Measurements from ENCODE around the gene ELOB. TPM values are rescaled to one million over a fixed set of nuclear protein-coding genes. Genes with fewer than 3 reads are reported as not detected.
A peak's percentile ranks its signal among the peaks of the same experiment; 100 is the strongest.
"Not testable (repeated sequence)": the region's sequence is repeated elsewhere in the genome, so short reads cannot be mapped to it uniquely, and the experiment has no call there.

The ELOB gene
- total RNA-seq, 6 experiments from 2014 or later: 329 to 403 (median 352) TPM

DNA sequence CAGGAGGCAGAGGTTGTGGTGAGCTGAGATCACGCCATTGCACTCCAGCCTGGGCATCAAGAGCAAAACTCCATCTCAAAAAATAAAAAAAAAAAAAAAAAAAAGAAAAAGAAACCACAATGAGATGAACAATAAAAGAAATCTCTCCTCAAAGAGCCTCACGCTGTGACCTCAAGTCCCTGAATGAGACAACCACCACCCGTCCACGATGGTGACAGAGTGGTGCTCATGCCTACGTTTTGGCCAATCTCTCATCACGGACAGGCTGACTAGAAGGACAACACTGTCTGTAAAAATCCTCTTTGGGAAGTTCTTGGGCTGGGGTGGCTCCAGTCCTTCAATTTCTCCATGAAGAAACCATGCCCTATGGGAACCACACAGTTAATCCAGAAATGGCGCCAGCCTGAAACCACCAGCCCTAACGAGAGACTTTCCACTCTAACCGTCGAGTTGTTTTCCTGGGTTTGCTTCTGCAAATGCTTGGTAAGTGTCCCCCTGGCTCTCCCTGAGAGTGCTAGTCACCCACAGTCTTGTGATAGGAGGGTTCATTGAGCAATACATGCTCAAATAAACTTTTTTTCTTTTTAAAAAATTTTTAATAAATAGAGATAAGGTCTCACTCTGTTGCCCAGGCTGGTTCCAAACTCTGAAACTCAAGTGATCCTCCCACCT is 42.1 kb downstream of the ELOB start:
- no peaks in the 10 kb centered on the region for H3K4me1 Mint-ChIP-seq (ENCODE audit: low read depth)
- H3K4me3 Mint-ChIP-seq: no peak overlapping the region
- peaks cover 13% of the 10 kb centered on the region for H3K27me3 Mint-ChIP-seq (ENCODE audit: insufficient read depth)
- TF ChIP-seq, protein P1, sequence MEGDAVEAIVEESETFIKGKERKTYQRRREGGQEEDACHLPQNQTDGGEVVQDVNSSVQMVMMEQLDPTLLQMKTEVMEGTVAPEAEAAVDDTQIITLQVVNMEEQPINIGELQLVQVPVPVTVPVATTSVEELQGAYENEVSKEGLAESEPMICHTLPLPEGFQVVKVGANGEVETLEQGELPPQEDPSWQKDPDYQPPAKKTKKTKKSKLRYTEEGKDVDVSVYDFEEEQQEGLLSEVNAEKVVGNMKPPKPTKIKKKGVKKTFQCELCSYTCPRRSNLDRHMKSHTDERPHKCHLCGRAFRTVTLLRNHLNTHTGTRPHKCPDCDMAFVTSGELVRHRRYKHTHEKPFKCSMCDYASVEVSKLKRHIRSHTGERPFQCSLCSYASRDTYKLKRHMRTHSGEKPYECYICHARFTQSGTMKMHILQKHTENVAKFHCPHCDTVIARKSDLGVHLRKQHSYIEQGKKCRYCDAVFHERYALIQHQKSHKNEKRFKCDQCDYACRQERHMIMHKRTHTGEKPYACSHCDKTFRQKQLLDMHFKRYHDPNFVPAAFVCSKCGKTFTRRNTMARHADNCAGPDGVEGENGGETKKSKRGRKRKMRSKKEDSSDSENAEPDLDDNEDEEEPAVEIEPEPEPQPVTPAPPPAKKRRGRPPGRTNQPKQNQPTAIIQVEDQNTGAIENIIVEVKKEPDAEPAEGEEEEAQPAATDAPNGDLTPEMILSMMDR (IDR thresholded peaks at IDR 0.05): no peak
- H3K9me3 Mint-ChIP-seq: no peaks in the 10 kb centered on the region
- no peak for DNase-seq
- H3K27ac Mint-ChIP-seq: no peak overlapping the region
- no peaks in the 10 kb centered on the region for H3K36me3 Mint-ChIP-seq (ENCODE audit: low read depth)

DNA sequence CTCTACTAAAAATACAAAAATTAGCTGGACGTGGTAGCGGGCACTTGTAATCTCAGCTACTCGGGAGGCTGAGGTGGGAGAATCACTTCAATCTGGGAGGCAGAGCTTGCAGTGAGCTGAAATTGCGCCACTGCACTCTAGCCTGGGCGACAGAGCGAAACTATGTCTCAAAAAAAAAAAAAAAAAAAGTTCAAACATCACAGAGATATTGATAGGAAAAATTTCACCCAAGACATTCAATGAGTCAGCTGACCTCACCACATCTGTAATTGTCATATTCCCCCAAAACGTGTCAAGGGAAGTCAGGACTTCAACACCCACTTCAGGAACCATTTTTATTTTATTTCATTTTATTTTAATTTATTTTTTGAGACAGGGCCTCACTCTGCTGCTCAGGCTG is 49.0 kb downstream of the ELOB start:
- Mint-ChIP-seq H3K9me3 (no peaks in the 10 kb centered on the region), H3K4me3 (no peak overlapping the region), H3K36me3 (ENCODE audit: low read depth) (no peaks in the 10 kb centered on the region), H3K27ac (no peak overlapping the region), H3K27me3 (ENCODE audit: insufficient read depth) (peaks cover 22% of the 10 kb centered on the region), H3K4me1 (ENCODE audit: low read depth) (peaks cover 4% of the 10 kb centered on the region)
- DNase-seq: no peak
- TF ChIP-seq, protein P1 (IDR thresholded peaks at IDR 0.05): no peak

DNA sequence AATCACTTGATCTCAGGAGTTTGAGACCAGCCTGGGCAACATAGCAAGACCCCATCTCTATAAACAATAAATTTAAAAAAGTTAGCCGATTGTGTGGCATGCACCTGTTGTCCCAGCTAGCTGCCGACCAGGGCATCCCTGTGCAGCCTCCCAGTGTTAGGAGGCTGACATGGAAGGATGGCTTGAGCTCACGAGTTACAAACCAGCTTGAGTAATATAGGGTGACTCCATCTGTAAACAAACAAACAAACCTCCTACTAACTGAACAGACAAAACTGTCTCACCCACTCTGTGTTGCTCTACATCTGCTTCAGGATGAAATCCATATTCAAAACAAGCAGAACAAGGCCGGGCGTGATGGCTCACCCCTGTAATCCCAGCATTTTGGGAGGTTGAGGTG is 50.2 kb downstream of the ELOB start:
- H3K4me1 Mint-ChIP-seq (ENCODE audit: low read depth): peaks cover 7% of the 10 kb centered on the region
- H3K36me3 Mint-ChIP-seq (ENCODE audit: low read depth): no peaks in the 10 kb centered on the region
- no peak for DNase-seq
- TF ChIP-seq, protein P1 (IDR thresholded peaks at IDR 0.05): no peak
- peaks cover 17% of the 10 kb centered on the region for H3K27me3 Mint-ChIP-seq (ENCODE audit: insufficient read depth)
- no peaks in the 10 kb centered on the region for H3K9me3 Mint-ChIP-seq
- no peak overlapping the region for H3K27ac Mint-ChIP-seq
- no peak overlapping the region for H3K4me3 Mint-ChIP-seq

DNA sequence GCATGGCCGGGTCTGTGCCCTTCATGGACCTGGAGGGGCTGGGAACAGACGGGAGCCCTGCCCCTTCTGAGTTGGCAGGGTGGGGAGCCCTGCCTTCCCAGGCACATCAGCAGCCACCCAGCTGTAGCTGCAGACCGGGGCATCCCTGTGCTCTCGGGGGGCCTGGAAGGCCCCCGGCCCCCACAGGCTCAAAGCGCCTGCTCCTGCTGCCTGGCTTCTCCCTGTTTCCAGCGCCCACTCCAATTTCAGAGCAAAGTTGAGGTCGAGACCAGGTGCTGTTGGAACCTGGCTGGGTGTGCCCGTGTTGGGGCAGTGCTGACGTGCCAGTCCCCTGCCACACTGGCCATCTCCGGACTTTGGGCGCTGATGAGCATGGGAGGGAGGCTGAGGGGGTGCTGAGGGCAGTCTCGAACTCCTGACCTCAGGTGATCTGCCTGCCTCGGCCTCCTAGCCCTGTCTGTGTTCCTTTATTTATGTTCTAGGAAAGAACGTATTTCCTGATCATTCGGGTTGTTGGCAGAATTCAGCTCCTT is 52.2 kb downstream of the ELOB start:
- H3K36me3 Mint-ChIP-seq (ENCODE audit: low read depth): no peaks in the 10 kb centered on the region
- no peaks in the 10 kb centered on the region for H3K9me3 Mint-ChIP-seq
- TF ChIP-seq, protein P1 (IDR thresholded peaks at IDR 0.05): no peak
- no peak for DNase-seq
- H3K4me3 Mint-ChIP-seq: no peak overlapping the region
- H3K27me3 Mint-ChIP-seq (ENCODE audit: insufficient read depth): peaks cover 15% of the 10 kb centered on the region
- no peak overlapping the region for H3K27ac Mint-ChIP-seq
- H3K4me1 Mint-ChIP-seq (ENCODE audit: low read depth): peaks cover 7% of the 10 kb centered on the region

DNA sequence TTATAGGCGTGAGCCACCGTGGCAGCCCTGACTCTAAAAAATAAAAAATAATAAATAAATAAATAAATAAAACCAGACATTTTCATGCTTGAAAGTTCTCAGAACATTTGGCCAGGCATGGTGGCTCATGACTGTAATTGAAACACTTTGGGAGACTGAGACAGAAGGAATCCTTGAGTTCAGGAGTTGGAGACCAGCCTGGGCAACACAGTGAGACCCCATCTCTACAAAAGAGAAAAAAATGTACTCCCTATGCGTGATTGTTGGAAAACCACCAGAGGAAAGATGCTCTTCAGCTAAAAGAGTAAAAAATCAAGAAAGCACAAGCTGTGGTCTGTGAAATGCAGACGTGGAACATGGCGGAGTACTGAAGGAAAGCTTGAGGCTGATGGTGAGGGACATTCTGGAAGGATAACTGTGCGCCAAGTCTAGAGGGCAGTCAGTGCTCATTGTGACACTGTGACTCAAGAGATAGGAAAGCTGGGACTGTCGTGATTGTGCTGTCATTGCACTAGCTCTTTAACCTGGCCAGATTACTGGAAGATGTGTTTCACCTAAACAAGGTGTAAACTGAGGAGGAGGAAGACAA is 52.9 kb downstream of the ELOB start:
- H3K27ac Mint-ChIP-seq: no peak overlapping the region
- no peak for DNase-seq
- H3K4me3 Mint-ChIP-seq: no peak overlapping the region
- H3K9me3 Mint-ChIP-seq: no peaks in the 10 kb centered on the region
- peaks cover 15% of the 10 kb centered on the region for H3K27me3 Mint-ChIP-seq (ENCODE audit: insufficient read depth)
- H3K4me1 Mint-ChIP-seq (ENCODE audit: low read depth): peaks cover 7% of the 10 kb centered on the region
- no peaks in the 10 kb centered on the region for H3K36me3 Mint-ChIP-seq (ENCODE audit: low read depth)
- TF ChIP-seq, protein P1 (IDR thresholded peaks at IDR 0.05): no peak

DNA sequence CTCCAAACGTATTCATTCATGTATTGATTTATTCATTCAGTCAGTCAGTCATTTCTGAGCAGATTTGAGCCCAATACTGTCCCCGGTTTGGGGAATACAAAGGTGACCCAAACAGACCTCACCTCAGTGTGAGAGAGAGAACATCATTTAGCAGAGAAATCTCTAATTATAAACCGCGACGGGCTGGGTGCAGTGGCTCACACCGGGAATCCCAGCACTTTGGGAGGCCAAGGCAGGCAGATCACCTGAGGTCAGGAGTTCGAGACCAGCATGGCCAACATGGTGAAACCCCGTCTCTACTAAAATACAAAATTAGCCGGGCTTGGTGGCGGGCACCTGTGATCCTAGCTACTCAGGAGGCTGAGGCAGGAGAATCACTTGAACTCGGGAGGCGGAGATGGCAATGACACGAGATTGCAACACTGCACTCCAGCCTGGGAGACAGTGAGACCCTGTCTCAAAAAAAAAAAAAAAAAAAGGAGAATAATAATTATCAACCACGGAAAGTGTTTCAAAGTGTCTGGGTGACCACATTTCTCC is 55.4 kb downstream of the ELOB start:
- peaks cover 17% of the 10 kb centered on the region for H3K27me3 Mint-ChIP-seq (ENCODE audit: insufficient read depth)
- H3K36me3 Mint-ChIP-seq (ENCODE audit: low read depth); H3K27ac Mint-ChIP-seq: not testable (repeated sequence)

More for the DNA sequence above, 55.4 kb downstream of the ELOB start:
- peak overlapping the region; percentile 37; the same call in 1 of the 2 replicates for H3K4me3 Mint-ChIP-seq
- not testable (repeated sequence) for DNase-seq; H3K4me1 Mint-ChIP-seq (ENCODE audit: low read depth); H3K9me3 Mint-ChIP-seq
